ENCODE data around the gene CTNNA3.

GRCh38 chr10:67088036-67088435 lies 608.0 kb downstream of the CTNNA3 start:
- TF ChIP-seq CTCF (IDR thresholded peaks at IDR 0.05 in 8 of 11, conservative IDR thresholded peaks at IDR 0.05 in 3 of 11) (no peak), POLR2AphosphoS5 (IDR thresholded peaks at IDR 0.05) (no peak)

Data from spleen (tissue), 7 donors.